OCI-LY3 (cell line): ENCODE measurements around the gene FBXL14.
A peak's percentile ranks its signal among the peaks of the same experiment; 100 is the strongest.

Source experiments
- H2AFZ ChIP-seq: fragments of 200-600, 300-600 bp; shearing (Covaris generic); 2 replicates; pipeline ENCODE4 v1.6.0; 2014; ENCODE audit warnings: antibody characterized with exemption, low read depth, low read length
- H3K27ac ChIP-seq: fragments of 200-600, 300-600 bp; sonication (generic); 2 replicates; pipeline ENCODE4 v1.5.1; 2014; ENCODE audit warnings: mild to moderate bottlenecking, low read length, moderate library complexity, mixed read lengths
- H3K27me3 ChIP-seq: fragments of 200-600, 300-600 bp; sonication (generic); 2 replicates; pipeline ENCODE4 v1.6.1; 2014; ENCODE audit warnings: low read depth, low read length, mixed read lengths
- H3K36me3 ChIP-seq: fragments of 200-600, 300-600 bp; sonication (generic); replicated peaks from 2 replicates; pipeline ENCODE3; 2014; ENCODE audit warnings: low read depth, low read length, mixed read lengths
- H3K4me1 ChIP-seq: fragments of 300-600, 200-600 bp; sonication (generic); 2 replicates; pipeline ENCODE4 v1.6.1; 2014; ENCODE audit warnings: low read length, mixed read lengths
- H3K4me2 ChIP-seq: fragments of 200-600, 300-600 bp; sonication (generic); 2 replicates; pipeline ENCODE4 v1.6.1; 2014; ENCODE audit warnings: low read length, mixed read lengths
- H3K4me3 ChIP-seq: fragments of 300-600, 200-600 bp; sonication (generic); 2 replicates; pipeline ENCODE4 v1.5.1; 2014; ENCODE audit warnings: antibody characterized with exemption, mild to moderate bottlenecking, low read length, moderate library complexity
- H3K79me2 ChIP-seq: fragments of 300-600, 200-600 bp; shearing (Covaris generic); 2 replicates; pipeline ENCODE4 v1.6.1; 2014; ENCODE audit warnings: mild to moderate bottlenecking, low read length, mixed read lengths
- H3K9ac ChIP-seq: fragments of 300-600, 200-600 bp; shearing (Covaris generic); 2 replicates; pipeline ENCODE4 v1.6.0; 2014; ENCODE audit warnings: mild to moderate bottlenecking, low read length, moderate library complexity
- H3K9me3 ChIP-seq: fragments of 200-600, 300-600 bp; shearing (Covaris generic); 2 replicates; pipeline ENCODE4 v1.6.1; 2014; ENCODE audit warnings: low read length, mixed read lengths; ENCODE audit not compliant: insufficient read depth
- H4K20me1 ChIP-seq: fragments of 200-600, 300-600 bp; sonication (generic); 2 replicates; pipeline ENCODE4 v1.6.1; 2016; ENCODE audit warnings: low read length, mixed read lengths; ENCODE audit not compliant: insufficient read depth
- CTCF ChIP-seq: fragments of 200-600, 300-600 bp; sonication (generic); IDR thresholded peaks from 2 replicates; pipeline ENCODE4 v1.5.1; 2014; ENCODE audit warnings: antibody characterized with exemption, low read length, low read depth
- EZH2phosphoT487 ChIP-seq: fragments of 200-600 bp; shearing (Covaris generic); IDR thresholded peaks from 2 replicates; pipeline ENCODE4 v1.6.1; 2018; ENCODE audit warnings: antibody characterized with exemption, mixed run types, low read depth

FBXL14 gene

GRCh38 chr12:1573960-1574864 is 20.2 kb downstream of the FBXL14 start:
- Histone ChIP-seq H3K79me2 (peaks cover 9% of the 10 kb centered on the region; the same call in 1 of the 2 replicates), H3K9me3 (no peaks in the 10 kb centered on the region), H3K4me1 (peaks cover 61% of the 10 kb centered on the region), H4K20me1 (no peaks in the 10 kb centered on the region), H3K27ac (no peak overlapping the region), H3K9ac (peak overlapping the region; percentile 24; the same call in 1 of the 2 replicates), H2AFZ (no peak overlapping the region), H3K4me2 (peak overlapping the region; percentile 79), H3K4me3 (peak overlapping the region; percentile 63), H3K36me3 (no peaks in the 10 kb centered on the region), H3K27me3 (peaks cover 4% of the 10 kb centered on the region; the same call in 1 of the 2 replicates)
- TF ChIP-seq EZH2phosphoT487 (no peak), CTCF (no peak)

GRCh38 chr12:1572731-1573130 is 21.6 kb downstream of the FBXL14 start:
- H3K36me3 ChIP-seq = no peaks in the 10 kb centered on the region
- no peak overlapping the region for H3K4me3 ChIP-seq
- H4K20me1 ChIP-seq = no peaks in the 10 kb centered on the region
- no peak overlapping the region for H3K9ac ChIP-seq
- H3K4me1 ChIP-seq = peaks cover 75% of the 10 kb centered on the region
- peaks cover 9% of the 10 kb centered on the region; the same call in 1 of the 2 replicates for H3K79me2 ChIP-seq
- H3K27me3 ChIP-seq = peaks cover 7% of the 10 kb centered on the region; the same call in 1 of the 2 replicates
- no peaks in the 10 kb centered on the region for H3K9me3 ChIP-seq
- H3K4me2 ChIP-seq = no peak overlapping the region
- no peak overlapping the region for H3K27ac ChIP-seq
- H2AFZ ChIP-seq = no peak overlapping the region
- TF ChIP-seq CTCF (no peak), EZH2phosphoT487 (no peak)

GRCh38 chr12:1567852-1568251 is 26.5 kb downstream of the FBXL14 start:
- H3K27ac ChIP-seq = no peak overlapping the region
- H2AFZ ChIP-seq = no peak overlapping the region
- H3K79me2 ChIP-seq = peaks cover 18% of the 10 kb centered on the region
- H3K4me1 ChIP-seq = peaks cover 50% of the 10 kb centered on the region
- TF ChIP-seq EZH2phosphoT487 (no peak), CTCF (no peak)
- no peak overlapping the region for H3K9ac ChIP-seq
- H3K4me3 ChIP-seq = no peak overlapping the region
- H3K9me3 ChIP-seq = no peaks in the 10 kb centered on the region
- peaks cover 7% of the 10 kb centered on the region; the same call in 1 of the 2 replicates for H3K27me3 ChIP-seq
- H3K36me3 ChIP-seq = no peaks in the 10 kb centered on the region
- no peaks in the 10 kb centered on the region for H4K20me1 ChIP-seq
- no peak overlapping the region for H3K4me2 ChIP-seq

- Histone ChIP-seq H3K27ac (no peak overlapping the region), H3K4me1 (peaks cover 45% of the 10 kb centered on the region), H4K20me1 (no peaks in the 10 kb centered on the region), H3K79me2 (peaks cover 26% of the 10 kb centered on the region), H3K9ac (no peak overlapping the region), H3K27me3 (peaks cover 7% of the 10 kb centered on the region; the same call in 1 of the 2 replicates), H3K4me3 (no peak overlapping the region), H3K4me2 (no peak overlapping the region), H3K9me3 (no peaks in the 10 kb centered on the region), H2AFZ (no peak overlapping the region), H3K36me3 (no peaks in the 10 kb centered on the region)
- TF ChIP-seq EZH2phosphoT487 (no peak), CTCF (no peak)
These were observed 27.8 kb downstream of the FBXL14 start for GRCh38 chr12:1566449-1567135.
